Measurements from ENCODE around the gene S100B. TPM values are rescaled to one million over a fixed set of nuclear protein-coding genes. Genes with fewer than 3 reads are reported as not detected.

The S100B gene
- total and polyA plus RNA-seq, 2 of the 8 experiments (the other 6 are each of a cell fraction or from before 2014, with no cell fraction given) = 0.36 to 0.69 TPM

DNA sequence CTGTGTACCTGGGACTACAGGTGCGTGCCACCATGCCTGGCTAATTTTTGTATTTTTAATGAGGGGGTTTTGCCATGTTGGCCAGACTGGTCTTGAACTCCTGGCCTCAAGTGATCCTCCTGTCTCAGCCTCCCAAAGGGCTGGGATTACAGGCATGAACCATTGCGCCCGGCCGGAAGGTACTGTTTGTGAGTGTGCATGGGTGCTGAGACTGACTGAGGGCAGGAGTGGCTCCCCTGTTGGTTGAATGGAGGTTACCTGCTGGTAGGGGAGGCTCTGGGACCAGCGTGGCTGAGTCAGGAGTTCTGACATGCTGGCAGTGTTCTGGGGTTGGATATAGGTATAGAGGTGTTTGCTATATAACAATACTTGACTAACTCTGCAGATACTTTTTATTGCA lies 41.0 kb upstream of the S100B start (continued):
- no peak for TF ChIP-seq FOSL1 (IDR thresholded peaks at IDR 0.05; ENCODE audit: insufficient read depth, low read depth, low read length)
- no peak for TF ChIP-seq PHF8 (conservative IDR thresholded peaks at IDR 0.05; ENCODE audit: low read depth, low read length)

Measured in H1 (cell line).